ENCODE data around the gene FHIT.

The FHIT gene

DNA sequence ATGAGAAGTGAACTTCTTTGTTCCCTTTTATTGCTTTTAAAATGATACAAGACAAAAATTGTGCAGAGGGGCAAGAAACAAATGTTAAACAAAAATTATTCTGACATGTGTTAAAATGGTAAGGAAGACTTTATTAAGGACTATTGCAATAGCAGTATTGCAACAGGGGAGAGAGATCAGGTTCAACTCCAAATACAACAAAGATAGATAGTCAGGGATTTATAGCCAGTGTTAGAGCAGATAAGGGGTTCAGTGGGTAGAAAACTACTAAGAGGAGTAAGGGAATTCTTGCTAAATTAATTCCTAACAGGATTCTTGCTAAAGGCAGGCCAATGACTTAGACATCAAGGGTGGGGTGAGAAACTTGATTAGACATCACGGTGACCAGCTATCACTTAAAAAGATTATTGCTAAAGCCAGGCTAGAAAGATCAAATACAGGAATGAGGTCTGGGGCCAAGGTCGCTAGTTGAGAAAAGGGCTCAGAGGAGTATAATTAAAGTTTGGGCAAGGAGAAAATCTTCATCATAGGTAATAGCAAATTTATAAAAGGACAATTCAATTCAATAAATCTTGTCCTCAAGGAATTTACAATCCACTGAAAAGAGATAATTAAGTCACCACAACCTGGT lies 81.5 kb downstream of the FHIT start:
- no peak overlapping the region for H3K4me3 ChIP-seq (replicated peaks in 1 of 2; ENCODE audit: low read depth in 2 of 2, low read length in 2 of 2)
- DNase-seq (ENCODE audit: low read depth in 2 of 2) = no peak
- TF ChIP-seq CTCF (IDR thresholded peaks at IDR 0.05; ENCODE audit: low read depth, low read length) = no peak

- no peak for TF ChIP-seq CTCF (IDR thresholded peaks at IDR 0.05; ENCODE audit: low read depth, low read length)
- no peak for DNase-seq (ENCODE audit: low read depth in 2 of 2)
- no peak overlapping the region for H3K4me3 ChIP-seq (replicated peaks in 1 of 2; ENCODE audit: low read depth in 2 of 2, low read length in 2 of 2)
These were observed 83.0 kb downstream of the FHIT start for GRCh38 chr3:61168286-61168685.

GRCh38 chr3:61162965-61163364 lies 88.3 kb downstream of the FHIT start:
- no peak for DNase-seq (ENCODE audit: low read depth in 2 of 2)
- TF ChIP-seq CTCF (IDR thresholded peaks at IDR 0.05; ENCODE audit: low read depth, low read length) = no peak
- no peak overlapping the region for H3K4me3 ChIP-seq (replicated peaks in 1 of 2; ENCODE audit: low read depth in 2 of 2, low read length in 2 of 2)

- DNase-seq (ENCODE audit: low read depth in 2 of 2) = no peak
- no peak overlapping the region for H3K4me3 ChIP-seq (replicated peaks in 1 of 2; ENCODE audit: low read depth in 2 of 2, low read length in 2 of 2)
- TF ChIP-seq CTCF (IDR thresholded peaks at IDR 0.05; ENCODE audit: low read depth, low read length) = no peak
These were observed 92.6 kb downstream of the FHIT start for GRCh38 chr3:61158667-61159066.

- H3K4me3 ChIP-seq (replicated peaks in 1 of 2; ENCODE audit: low read depth in 2 of 2, low read length in 2 of 2) = no peak overlapping the region
- DNase-seq (ENCODE audit: low read depth in 2 of 2) = no peak
- TF ChIP-seq CTCF (IDR thresholded peaks at IDR 0.05; ENCODE audit: low read depth, low read length) = no peak
These were observed 93.0 kb downstream of the FHIT start for GRCh38 chr3:61158216-61158615.

- TF ChIP-seq CTCF (IDR thresholded peaks at IDR 0.05; ENCODE audit: low read depth, low read length) = no peak
- DNase-seq (ENCODE audit: low read depth in 2 of 2) = no peak
- no peak overlapping the region for H3K4me3 ChIP-seq (replicated peaks in 1 of 2; ENCODE audit: low read depth in 2 of 2, low read length in 2 of 2)
These were observed 93.8 kb downstream of the FHIT start for GRCh38 chr3:61157414-61157813.

GRCh38 chr3:61155701-61156292 lies 95.5 kb downstream of the FHIT start:
- no peak for DNase-seq (ENCODE audit: low read depth in 2 of 2)
- TF ChIP-seq CTCF (IDR thresholded peaks at IDR 0.05; ENCODE audit: low read depth, low read length) = no peak

More at GRCh38 chr3:61155701-61156292, 95.5 kb downstream of the FHIT start:
- H3K4me3 ChIP-seq (replicated peaks in 1 of 2; ENCODE audit: low read depth in 2 of 2, low read length in 2 of 2) = no peak overlapping the region

Measured in cardiac fibroblast (primary cell).